Activated B cell treated with CpG ODN at 0.5 μM for 24 hours (primary cell): ENCODE measurements around the gene LMX1B. TPM values are rescaled to one million over a fixed set of nuclear protein-coding genes. Genes with fewer than 3 reads are reported as not detected.

ENCODE experiments used
- ATAC-seq: fragments of 200-7000 bp; cut with Tn5 transposase; one replicate; pipeline ENCODE4 v1.10.0; 2021; ENCODE audit warnings: low read depth, mild to moderate bottlenecking, moderate library complexity
- CTCF ChIA-PET: fragments of 350-600 bp; sonication (Branson Sonifier 250); formaldehyde crosslinking; loops from one replicate; lab custom pipeline; 2021; ENCODE audit warnings: antibody characterized with exemption; lab: Charles Lee
- POLR2A ChIA-PET: fragments of 350-600 bp; sonication (Branson Sonifier 250); formaldehyde crosslinking; loops from one replicate; lab custom pipeline; 2021; ENCODE audit warnings: antibody characterized with exemption; lab: Charles Lee
- DNase-seq: peaks from one replicate; pipeline ENCODE4 v3.0.0; 2022
- H3K27ac Mint-ChIP-seq: one replicate; pipeline ENCODE4 v1.8.0; 2020; ENCODE audit warnings: mixed read lengths
- H3K27me3 Mint-ChIP-seq: one replicate; pipeline ENCODE4 v1.8.0; 2021; ENCODE audit warnings: mixed read lengths
- H3K36me3 Mint-ChIP-seq: one replicate; pipeline ENCODE4 v1.8.0; 2021; ENCODE audit warnings: low read depth, mixed read lengths
- H3K4me1 Mint-ChIP-seq: one replicate; pipeline ENCODE4 v1.8.0; 2021; ENCODE audit warnings: mixed read lengths
- H3K4me3 Mint-ChIP-seq: one replicate; pipeline ENCODE4 v1.8.0; 2020; ENCODE audit warnings: mild to moderate bottlenecking, mixed read lengths
- H3K9me3 Mint-ChIP-seq: one replicate; pipeline ENCODE4 v1.8.0; 2020; ENCODE audit warnings: mixed read lengths
- CTCF ChIP-seq: fragments of 200-600 bp; IDR thresholded peaks from one replicate; pipeline ENCODE4 v1.8.0; 2022; ENCODE audit warnings: antibody characterized with exemption, mild to moderate bottlenecking
- intact Hi-C: fragments of 100-400 bp; cut with micrococcal nuclease; formaldehyde crosslinking; loops from one replicate; pipeline ENCODE4 v1.15.1; 2024
- total RNA-seq: library from RNA; stranded (reverse); gene quantifications from 2 replicates; pipeline ENCODE4 v1.2.3, GENCODE V29; 2022

Gene LMX1B
- total RNA-seq, 1 donor from 2014 or later = not detected

GRCh38 chr9:126615791-126616447 is 2.2 kb downstream of the LMX1B start:
- intact Hi-C loops = no loop called here
- POLR2A ChIA-PET = no interaction called here
- Mint-ChIP-seq H3K9me3 (no peaks in the 10 kb centered on the region), H3K36me3 (no peaks in the 10 kb centered on the region), H3K4me1 (peaks cover 35% of the 10 kb centered on the region), H3K4me3 (no peak overlapping the region), H3K27ac (no peak overlapping the region), H3K27me3 (peaks cover 61% of the 10 kb centered on the region)
- no peak for DNase-seq
- no peak for ATAC-seq
- CTCF ChIA-PET = no interaction called here
- TF ChIP-seq CTCF = no peak

- no peaks in the 10 kb centered on the region for H3K36me3 Mint-ChIP-seq
- H3K27me3 Mint-ChIP-seq = peaks cover 60% of the 10 kb centered on the region
- ChIA-PET POLR2A (no interaction called here), CTCF (interaction anchor here (0.6 kb wide), 1 partner anchor 18 kb away, joined by 3 read pairs; no protein-coding TSS in a partner anchor)
- no peak for DNase-seq
- no peak for TF ChIP-seq CTCF
- H3K4me3 Mint-ChIP-seq = no peak overlapping the region
- H3K27ac Mint-ChIP-seq = no peak overlapping the region
- peaks cover 30% of the 10 kb centered on the region for H3K4me1 Mint-ChIP-seq
- no peak for ATAC-seq
- intact Hi-C loops = no loop called here
- H3K9me3 Mint-ChIP-seq = no peaks in the 10 kb centered on the region
Measured at GRCh38 chr9:126616521-126616976, 2.8 kb downstream of the LMX1B start.

GRCh38 chr9:126617003-126617822 is 3.5 kb downstream of the LMX1B start:
- CTCF ChIA-PET = interaction anchor here (0.6 kb wide), 1 partner anchor 19 kb away, joined by 3 read pairs; no protein-coding TSS in a partner anchor
- no peak overlapping the region for H3K4me3 Mint-ChIP-seq
- POLR2A ChIA-PET = no interaction called here
- no peak overlapping the region for H3K27ac Mint-ChIP-seq
- H3K4me1 Mint-ChIP-seq = peaks cover 25% of the 10 kb centered on the region
- DNase-seq = no peak
- no peaks in the 10 kb centered on the region for H3K36me3 Mint-ChIP-seq
- intact Hi-C loops = no loop called here
- H3K9me3 Mint-ChIP-seq = no peaks in the 10 kb centered on the region
- ATAC-seq = no peak
- no peak for TF ChIP-seq CTCF
- H3K27me3 Mint-ChIP-seq = peaks cover 62% of the 10 kb centered on the region

GRCh38 chr9:126617823-126618165 is 4.1 kb downstream of the LMX1B start:
- no peak for ATAC-seq
- no peak overlapping the region for H3K27ac Mint-ChIP-seq
- no peaks in the 10 kb centered on the region for H3K36me3 Mint-ChIP-seq
- H3K27me3 Mint-ChIP-seq = peaks cover 66% of the 10 kb centered on the region
- CTCF ChIA-PET = no interaction called here
- H3K9me3 Mint-ChIP-seq = no peaks in the 10 kb centered on the region
- H3K4me3 Mint-ChIP-seq = no peak overlapping the region
- intact Hi-C loops = no loop called here
- no peak for TF ChIP-seq CTCF
- DNase-seq = no peak
- POLR2A ChIA-PET = no interaction called here
- H3K4me1 Mint-ChIP-seq = peaks cover 22% of the 10 kb centered on the region

GRCh38 chr9:126618190-126618584 is 4.5 kb downstream of the LMX1B start:
- CTCF ChIA-PET = no interaction called here
- intact Hi-C loops = no loop called here
- TF ChIP-seq CTCF = no peak
- Mint-ChIP-seq H3K27me3 (peaks cover 65% of the 10 kb centered on the region), H3K4me1 (peaks cover 18% of the 10 kb centered on the region), H3K36me3 (no peaks in the 10 kb centered on the region), H3K27ac (no peak overlapping the region), H3K9me3 (no peaks in the 10 kb centered on the region), H3K4me3 (no peak overlapping the region)
- ATAC-seq (no peak), DNase-seq (no peak)
- POLR2A ChIA-PET = no interaction called here
